ENCODE results near the gene FCAMR.
"Not testable (repeated sequence)": the region's sequence is repeated elsewhere in the genome, so short reads cannot be mapped to it uniquely, and the experiment has no call there.

FCAMR gene

GRCh38 chr1:206930210-206930798, 40.0 kb downstream of the FCAMR start:
- DNase-seq: no peak

GRCh38 chr1:206929524-206929923, 40.7 kb downstream of the FCAMR start:
- no peak for DNase-seq

- no peak for DNase-seq
These were observed 44.0 kb downstream of the FCAMR start for GRCh38 chr1:206926286-206926685.

GRCh38 chr1:206925106-206925736, 45.0 kb downstream of the FCAMR start:
- DNase-seq: no peak

- no peak for DNase-seq
These were observed 45.6 kb downstream of the FCAMR start for GRCh38 chr1:206924592-206925105.

GRCh38 chr1:206923961-206924557, 46.2 kb downstream of the FCAMR start:
- not testable (repeated sequence) for DNase-seq

GRCh38 chr1:206923009-206923960, 47.0 kb downstream of the FCAMR start:
- no peak for DNase-seq

- DNase-seq: no peak
These were observed 47.7 kb downstream of the FCAMR start for GRCh38 chr1:206922524-206922923.

- DNase-seq: no peak
These were observed 48.4 kb downstream of the FCAMR start, which contains the start of gene FCMR for GRCh38 chr1:206921772-206922265. FCMR (minus strand) TSS chr1:206921941; CDS start chr1:206921854, 87 bp downstream.

GRCh38 chr1:206918076-206918475, 52.2 kb downstream of the FCAMR start:
- no peak for DNase-seq

- no peak for DNase-seq
These were observed 54.1 kb downstream of the FCAMR start for GRCh38 chr1:206916000-206916709.

- DNase-seq: no peak
These were observed 55.1 kb downstream of the FCAMR start for GRCh38 chr1:206915030-206915735.

- no peak for DNase-seq
These were observed 56.3 kb downstream of the FCAMR start for GRCh38 chr1:206913766-206914537.

GRCh38 chr1:206912445-206913095, 57.7 kb downstream of the FCAMR start:
- DNase-seq: peak; percentile 46

- DNase-seq: peak; percentile 17
These were observed 59.1 kb downstream of the FCAMR start for GRCh38 chr1:206911064-206911663.

- no peak for DNase-seq
These were observed 60.4 kb downstream of the FCAMR start for GRCh38 chr1:206909883-206910318.

- DNase-seq: no peak
These were observed 60.9 kb downstream of the FCAMR start for GRCh38 chr1:206909161-206909882.

GRCh38 chr1:206908038-206908437, 62.2 kb downstream of the FCAMR start:
- DNase-seq: no peak

All from NCI-H1417 treated with DMSO at 0.1 percent for 48 hours (cell line).